PFSK-1 (cell line): ENCODE data around the gene EP400.

Source experiments
- FOXP2 ChIP-seq: optimal IDR thresholded peaks from 2 replicates; pipeline ENCODE3; 2011; ENCODE audit warnings: borderline replicate concordance, control low read depth, inconsistent platforms; ENCODE audit not compliant: insufficient read depth; ENCODE audit errors: extremely low read length, extremely low read depth
- POLR2AphosphoS5 ChIP-seq: IDR thresholded peaks from 2 replicates; pipeline ENCODE4 v1.6.1; 2012; ENCODE audit warnings: low read depth, mild to moderate bottlenecking, control low read depth, low read length, moderate library complexity
- TAF1 ChIP-seq: IDR thresholded peaks from 2 replicates; pipeline ENCODE4 v1.6.1; 2012; ENCODE audit warnings: low read length, control low read depth, borderline replicate concordance; ENCODE audit not compliant: insufficient read depth

DNA sequence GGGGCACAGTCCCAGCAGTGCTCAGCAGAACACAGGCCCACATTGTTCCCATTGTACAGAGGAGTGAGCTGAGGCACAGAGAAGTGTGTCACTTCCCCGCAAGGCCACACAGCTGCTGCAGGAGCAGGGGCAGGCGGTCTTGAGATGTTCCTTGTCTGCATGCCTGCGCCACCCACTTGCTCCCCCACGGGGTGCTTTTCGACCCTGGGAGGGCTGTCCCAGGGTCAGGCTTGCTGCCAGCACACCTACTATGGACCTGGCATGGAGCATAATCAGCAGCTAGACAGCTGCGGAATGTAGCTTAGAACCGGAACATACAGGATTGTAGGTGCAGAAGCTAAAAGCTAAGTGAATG lies 7.8 kb upstream of the EP400 start:
- TF ChIP-seq POLR2AphosphoS5 (no peak), TAF1 (no peak), FOXP2 (no peak)
